ENCODE results near the gene DSG3.

The DSG3 gene

GRCh38 chr18:31426871-31427406, 20.6 kb upstream of the DSG3 start:
- Mint-ChIP-seq H3K36me3 (ENCODE audit: low read depth) (no peaks in the 10 kb centered on the region), H3K9me3 (peaks cover 8% of the 10 kb centered on the region), H3K4me3 (no peak overlapping the region), H3K27ac (no peak overlapping the region), H3K4me1 (no peaks in the 10 kb centered on the region), H3K27me3 (ENCODE audit: low read depth) (no peaks in the 10 kb centered on the region)
- TF ChIP-seq CTCF (IDR thresholded peaks at IDR 0.05; ENCODE audit: unreplicated experiment in 3 of 3): no peak

- no peak for TF ChIP-seq CTCF (IDR thresholded peaks at IDR 0.05; ENCODE audit: unreplicated experiment in 3 of 3)
- Mint-ChIP-seq H3K36me3 (ENCODE audit: low read depth) (no peaks in the 10 kb centered on the region), H3K4me1 (no peaks in the 10 kb centered on the region), H3K4me3 (no peak overlapping the region), H3K9me3 (peaks cover 18% of the 10 kb centered on the region), H3K27ac (no peak overlapping the region), H3K27me3 (ENCODE audit: low read depth) (no peaks in the 10 kb centered on the region)
Measured at GRCh38 chr18:31428211-31428610, 19.3 kb upstream of the DSG3 start.

GRCh38 chr18:31429623-31430022, 17.9 kb upstream of the DSG3 start:
- TF ChIP-seq CTCF (IDR thresholded peaks at IDR 0.05; ENCODE audit: unreplicated experiment in 3 of 3): no peak
- H3K4me1 Mint-ChIP-seq: no peaks in the 10 kb centered on the region
- no peak overlapping the region for H3K4me3 Mint-ChIP-seq
- H3K27me3 Mint-ChIP-seq (ENCODE audit: low read depth): no peaks in the 10 kb centered on the region
- no peaks in the 10 kb centered on the region for H3K36me3 Mint-ChIP-seq (ENCODE audit: low read depth)
- no peak overlapping the region for H3K27ac Mint-ChIP-seq
- peaks cover 21% of the 10 kb centered on the region for H3K9me3 Mint-ChIP-seq

GRCh38 chr18:31430072-31430471, 17.5 kb upstream of the DSG3 start:
- Mint-ChIP-seq H3K27ac (no peak overlapping the region), H3K36me3 (ENCODE audit: low read depth) (no peaks in the 10 kb centered on the region), H3K27me3 (ENCODE audit: low read depth) (no peaks in the 10 kb centered on the region), H3K4me1 (no peaks in the 10 kb centered on the region), H3K9me3 (peaks cover 23% of the 10 kb centered on the region), H3K4me3 (no peak overlapping the region)
- TF ChIP-seq CTCF (IDR thresholded peaks at IDR 0.05; ENCODE audit: unreplicated experiment in 3 of 3): no peak

GRCh38 chr18:31430554-31430953, 17.0 kb upstream of the DSG3 start:
- no peak for TF ChIP-seq CTCF (IDR thresholded peaks at IDR 0.05; ENCODE audit: unreplicated experiment in 3 of 3)
- no peaks in the 10 kb centered on the region for H3K4me1 Mint-ChIP-seq

GRCh38 chr18:31432316-31432715, 15.2 kb upstream of the DSG3 start:
- H3K27me3 Mint-ChIP-seq (ENCODE audit: low read depth): no peaks in the 10 kb centered on the region

More at GRCh38 chr18:31430554-31430953, 17.0 kb upstream of the DSG3 start:
- no peaks in the 10 kb centered on the region for H3K36me3 Mint-ChIP-seq (ENCODE audit: low read depth)
- H3K27me3 Mint-ChIP-seq (ENCODE audit: low read depth): no peaks in the 10 kb centered on the region
- H3K9me3 Mint-ChIP-seq: peaks cover 23% of the 10 kb centered on the region
- no peak overlapping the region for H3K4me3 Mint-ChIP-seq
- H3K27ac Mint-ChIP-seq: no peak overlapping the region

More at GRCh38 chr18:31432316-31432715, 15.2 kb upstream of the DSG3 start:
- H3K9me3 Mint-ChIP-seq: peaks cover 23% of the 10 kb centered on the region
- H3K4me3 Mint-ChIP-seq: no peak overlapping the region
- TF ChIP-seq CTCF (IDR thresholded peaks at IDR 0.05; ENCODE audit: unreplicated experiment in 3 of 3): no peak
- H3K36me3 Mint-ChIP-seq (ENCODE audit: low read depth): no peaks in the 10 kb centered on the region
- no peak overlapping the region for H3K27ac Mint-ChIP-seq
- no peaks in the 10 kb centered on the region for H3K4me1 Mint-ChIP-seq
